HG02588 (cell line): Measurements from ENCODE around the gene CTDSP2.
"Not testable (repeated sequence)": the region's sequence is repeated elsewhere in the genome, so short reads cannot be mapped to it uniquely, and the experiment has no call there.

Experiments used
- ATAC-seq: cut with Tn5 transposase; IDR thresholded peaks from one replicate; pipeline ENCODE4 v1.9.1; 2021; ENCODE audit warnings: mild to moderate bottlenecking, moderate library complexity; ENCODE audit not compliant: unreplicated experiment

CTDSP2 gene

DNA sequence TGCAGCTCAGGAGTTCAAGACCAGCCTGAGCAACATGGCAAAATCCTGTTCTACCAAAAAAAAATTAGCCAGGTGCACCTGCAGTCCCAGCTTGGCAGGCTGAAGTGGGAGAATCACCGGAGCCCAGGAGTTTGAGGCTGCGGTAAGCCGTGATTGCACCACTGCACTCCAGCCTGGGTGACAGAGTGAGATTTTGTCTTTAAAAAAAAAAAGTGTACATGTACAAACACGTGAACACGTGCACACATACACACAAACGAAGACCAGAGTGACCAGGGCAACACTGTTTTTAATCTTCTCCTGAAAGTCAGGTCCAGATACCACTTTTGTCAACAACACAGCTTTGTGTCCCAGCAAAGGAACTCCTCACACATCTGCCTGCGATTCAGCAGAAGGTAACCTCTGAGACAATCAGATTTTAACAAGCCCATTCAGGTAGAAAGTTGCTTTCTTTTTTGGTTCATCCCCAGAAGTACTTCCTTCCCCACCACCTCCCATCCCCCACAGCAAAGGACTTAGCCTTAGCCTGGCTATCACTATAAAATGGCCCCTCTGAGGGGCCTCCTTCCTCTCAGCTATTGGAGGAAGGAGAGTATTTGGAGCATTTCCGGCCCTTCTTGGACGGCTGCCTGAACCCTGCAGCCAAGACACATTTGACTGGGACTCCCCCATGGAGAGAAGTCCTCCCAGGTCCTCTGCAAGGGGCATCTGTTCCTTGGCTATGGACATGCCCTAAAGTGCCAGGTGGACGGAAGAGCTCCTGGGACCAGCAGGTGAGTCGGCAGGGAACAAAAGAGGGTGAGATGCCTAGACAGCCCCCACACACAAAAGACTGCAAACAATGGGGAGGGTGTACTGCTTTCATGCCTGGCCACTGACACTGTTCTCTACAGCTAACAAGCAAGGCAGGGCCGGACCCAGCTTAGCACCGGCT lies 9.8 kb downstream of the CTDSP2 start:
- peak; percentile 39 for ATAC-seq

DNA sequence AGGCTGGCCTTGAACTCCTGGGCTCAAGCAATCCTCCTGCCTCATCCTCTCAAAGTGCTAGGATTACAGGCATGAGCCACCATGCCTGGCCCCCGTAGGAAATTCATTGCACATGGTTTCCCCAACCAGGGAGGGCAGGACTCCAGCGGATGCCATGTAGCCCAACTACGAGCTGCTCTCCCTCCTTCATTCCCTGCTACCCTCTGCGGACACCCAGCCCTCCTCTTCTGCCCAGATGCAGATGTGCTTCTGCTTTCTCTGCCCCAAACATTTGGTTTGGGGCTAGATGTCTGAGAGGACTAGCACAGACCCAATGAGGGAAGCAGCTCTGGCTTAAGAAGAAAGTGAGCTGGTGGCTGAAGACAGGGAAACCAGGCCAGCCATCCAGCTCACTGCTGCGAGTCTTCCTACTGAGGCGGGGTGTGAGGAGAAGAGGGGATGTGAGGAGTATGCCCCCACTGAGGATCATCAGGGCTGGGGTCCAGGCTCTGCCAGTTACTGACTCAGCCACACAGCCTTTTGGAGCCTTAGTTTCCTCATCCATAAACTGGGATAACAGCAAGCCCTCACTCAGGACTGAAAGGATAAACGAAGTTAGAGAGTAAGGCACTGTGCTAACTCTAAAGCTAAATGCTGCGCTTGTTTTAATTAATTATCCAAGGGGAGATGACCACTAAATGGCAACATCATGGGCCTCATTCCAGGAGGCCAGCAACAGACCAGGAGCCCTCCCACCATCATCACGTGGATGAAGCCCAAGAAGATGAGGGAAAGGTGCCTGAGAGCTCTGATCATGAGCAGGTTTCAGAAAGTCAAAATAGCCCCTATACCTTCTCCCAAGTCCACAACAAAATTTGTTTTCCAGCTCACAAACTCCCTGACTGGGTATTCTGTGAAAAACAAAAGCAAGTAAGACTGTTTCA lies 10.9 kb downstream of the CTDSP2 start:
- ATAC-seq: no peak

- ATAC-seq: no peak
These were observed 12.2 kb downstream of the CTDSP2 start for GRCh38 chr12:57834086-57834876.

GRCh38 chr12:57833672-57834071 lies 12.9 kb downstream of the CTDSP2 start:
- no peak for ATAC-seq

DNA sequence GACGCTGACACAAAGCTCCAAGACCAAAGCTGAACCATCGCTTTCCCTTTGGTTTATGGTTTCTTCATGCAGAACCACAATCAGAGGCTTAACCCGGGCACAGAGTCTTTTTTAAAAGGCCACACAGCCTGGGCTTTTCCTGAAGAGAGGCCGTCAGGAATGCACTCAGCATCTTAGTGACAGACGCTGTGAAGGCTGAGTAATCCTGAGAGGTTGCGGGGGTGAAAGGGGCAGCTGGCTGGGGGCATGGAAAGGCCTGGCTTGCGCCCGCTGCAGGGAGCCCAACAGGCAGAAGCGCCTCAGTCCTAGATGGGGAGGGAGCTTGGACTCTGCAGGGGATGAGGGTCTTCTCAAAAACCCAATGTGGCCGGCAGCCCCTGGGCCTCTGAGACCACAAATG lies 13.6 kb downstream of the CTDSP2 start:
- ATAC-seq: no peak

DNA sequence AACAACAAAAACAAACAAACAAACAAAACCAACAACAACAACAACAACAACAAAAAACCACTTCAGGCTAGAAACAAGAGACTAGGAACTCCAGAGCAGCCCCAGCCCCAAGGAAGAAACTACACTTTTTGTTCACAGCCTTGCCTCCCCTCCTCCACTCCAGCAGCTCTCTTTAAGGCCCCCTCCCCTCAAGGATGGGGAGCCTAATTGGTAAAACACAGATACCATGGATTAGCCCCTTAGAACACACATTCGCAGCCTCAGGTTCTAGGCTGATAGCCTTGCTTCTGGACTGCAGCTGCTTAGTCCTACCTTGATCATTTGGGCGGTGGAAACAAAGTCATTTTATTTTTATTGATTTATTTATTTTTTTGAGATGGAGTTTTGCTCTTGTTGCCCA lies 16.1 kb downstream of the CTDSP2 start:
- no peak for ATAC-seq

DNA sequence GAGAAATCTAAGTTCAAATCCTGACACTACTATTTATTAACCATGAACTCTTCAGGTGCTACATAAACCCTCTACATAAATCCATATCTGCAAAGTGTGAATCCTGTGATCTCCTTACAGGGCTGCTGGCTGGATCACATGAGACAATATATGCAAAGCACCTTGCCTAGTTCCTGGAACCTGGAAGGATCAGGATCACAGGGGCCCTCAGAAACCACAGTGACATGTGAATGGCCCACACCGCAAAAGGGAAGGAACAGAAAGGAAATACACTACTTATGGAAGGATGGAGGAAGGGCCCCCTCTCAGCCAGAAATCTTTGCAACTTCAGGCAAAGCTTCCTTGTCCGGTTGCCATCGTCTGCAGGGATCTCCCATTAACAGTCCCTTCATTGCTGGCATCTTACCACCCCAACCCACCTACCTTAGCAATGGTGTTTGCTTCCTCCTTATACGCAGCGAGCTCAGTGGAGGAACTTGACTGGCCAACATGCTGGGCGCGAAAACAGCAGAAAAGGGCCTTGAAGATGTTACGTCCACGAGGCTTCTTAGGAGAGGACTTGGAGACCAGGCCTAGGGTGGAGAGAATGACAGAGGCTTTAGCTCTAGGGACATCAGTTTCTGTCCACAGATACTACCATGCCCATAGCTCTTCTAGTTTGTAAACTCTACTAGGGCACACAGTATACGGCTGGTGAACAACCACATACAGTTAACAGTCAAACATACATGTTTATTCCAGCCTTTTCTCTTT lies 17.3 kb downstream of the CTDSP2 start:
- ATAC-seq: no peak

- ATAC-seq: no peak
These were observed 19.6 kb downstream of the CTDSP2 start for GRCh38 chr12:57826966-57827365.

GRCh38 chr12:57826400-57826799 lies 20.1 kb downstream of the CTDSP2 start:
- ATAC-seq: no peak

DNA sequence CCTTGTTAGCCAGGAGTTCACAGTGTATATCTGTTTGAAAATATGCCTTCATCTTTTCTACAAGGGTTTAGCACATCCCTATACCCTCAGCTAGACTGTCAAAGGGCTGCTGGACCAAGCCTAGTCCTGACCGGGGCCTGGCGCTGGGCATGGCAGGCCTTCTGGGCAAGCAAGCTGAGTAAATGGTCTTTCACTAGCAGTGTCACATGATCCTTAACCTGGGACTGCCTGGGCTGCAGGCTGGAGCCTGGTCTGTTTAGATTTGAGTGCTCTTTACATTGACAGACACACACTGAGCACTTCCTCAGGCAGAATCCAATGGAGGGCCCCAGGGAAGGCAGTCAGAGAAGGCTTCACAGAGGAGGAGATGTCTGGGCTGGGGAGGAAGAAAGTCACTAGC lies 21.1 kb downstream of the CTDSP2 start:
- ATAC-seq: no peak

DNA sequence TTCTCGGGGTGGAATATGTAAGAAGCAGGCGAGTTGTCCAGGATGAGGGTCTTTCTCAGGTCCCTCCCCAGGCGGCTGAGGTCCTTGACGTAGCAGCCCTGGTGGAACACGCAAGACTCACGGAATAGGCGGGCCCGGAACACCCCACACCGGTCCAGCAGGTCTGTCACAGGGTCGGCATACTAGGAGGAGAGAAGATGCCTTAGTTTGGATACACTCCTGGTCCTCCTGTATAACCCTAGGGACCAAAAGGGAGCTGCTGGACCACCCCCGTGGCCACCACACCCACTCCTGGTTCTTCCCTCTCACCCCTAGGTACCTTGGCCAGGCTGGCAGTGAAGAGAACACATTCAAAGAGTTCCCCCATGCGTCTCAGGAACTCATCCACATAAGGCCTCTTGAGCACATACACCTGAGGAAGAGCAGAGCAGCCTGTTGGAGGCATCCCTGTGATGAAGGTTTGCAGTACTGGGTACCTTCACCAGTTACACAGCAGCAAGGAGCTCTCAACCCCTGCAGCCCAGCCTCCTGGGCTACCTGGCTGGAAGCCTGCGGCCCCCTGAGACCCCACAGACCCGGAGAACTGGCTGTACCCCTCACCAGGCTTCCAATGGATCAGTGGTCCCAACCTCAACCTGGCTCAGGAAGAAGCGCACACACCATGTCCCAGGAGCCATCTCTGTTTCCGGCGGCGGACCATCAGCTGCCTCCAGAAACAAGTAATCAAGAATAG lies 22.5 kb downstream of the CTDSP2 start:
- no peak for ATAC-seq

GRCh38 chr12:57823131-57823907 lies 23.2 kb downstream of the CTDSP2 start:
- ATAC-seq: no peak

- ATAC-seq: no peak
These were observed 24.0 kb downstream of the CTDSP2 start for GRCh38 chr12:57822392-57823130.

GRCh38 chr12:57821474-57822214 lies 24.9 kb downstream of the CTDSP2 start:
- no peak for ATAC-seq

DNA sequence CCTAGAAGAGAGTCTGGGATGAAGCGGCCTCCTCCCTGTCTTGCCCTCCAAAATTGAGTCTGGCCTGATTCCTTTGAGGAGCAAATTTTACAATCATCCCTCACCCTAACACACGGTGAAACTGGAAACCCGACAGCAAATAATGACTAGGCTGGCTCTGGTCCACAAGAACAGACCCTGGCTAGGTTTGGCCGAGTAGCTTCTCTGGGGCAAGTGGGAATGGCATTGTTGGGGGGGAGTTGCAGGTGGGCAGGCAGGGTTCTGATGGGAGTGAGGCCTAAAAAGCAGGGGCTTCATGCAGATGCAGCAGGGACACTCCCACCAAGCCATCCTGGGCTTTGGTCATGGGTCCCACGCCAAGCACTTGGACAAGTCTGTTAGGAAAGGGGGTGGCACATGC lies 25.5 kb downstream of the CTDSP2 start:
- ATAC-seq: not testable (repeated sequence)

DNA sequence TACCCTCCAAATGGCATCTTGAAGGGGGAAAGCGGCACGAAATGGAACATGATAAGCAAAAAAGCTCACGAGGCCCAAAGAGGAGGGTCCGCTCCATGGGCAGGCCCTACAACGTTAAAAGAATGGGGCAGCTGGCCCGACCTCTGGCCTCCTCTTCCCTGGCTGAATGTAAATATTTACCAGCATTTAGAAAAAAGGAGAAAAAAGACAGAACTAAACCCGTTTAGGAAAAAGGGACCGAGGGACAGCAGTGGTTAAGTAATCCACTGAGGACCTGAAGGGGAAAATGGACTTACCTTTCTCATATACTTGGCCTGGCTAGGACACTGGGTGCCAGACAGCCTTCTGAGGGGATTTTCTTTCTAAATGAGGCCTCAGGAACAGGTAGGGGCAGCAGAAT lies 26.4 kb downstream of the CTDSP2 start:
- ATAC-seq: not testable (repeated sequence)

DNA sequence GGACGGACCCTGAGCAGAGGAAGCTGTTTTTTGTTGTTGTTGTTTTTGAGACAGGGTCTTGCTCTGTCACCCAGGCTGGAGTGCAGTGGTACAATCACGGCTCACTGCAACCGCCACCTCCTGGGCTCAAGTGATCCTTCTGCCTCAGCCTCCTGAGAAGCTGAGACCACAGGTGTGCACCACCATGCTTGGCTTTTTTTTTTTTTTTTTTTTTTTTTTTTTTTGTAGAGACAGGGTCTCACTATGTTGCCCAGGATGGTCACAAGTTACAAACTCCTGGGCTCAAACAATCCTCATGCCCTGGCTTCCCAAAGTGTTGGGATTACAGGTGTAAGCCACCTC lies 28.6 kb downstream of the CTDSP2 start:
- not testable (repeated sequence) for ATAC-seq
